MM.1S (cell line): Measurements from ENCODE around the gene NDUFAF5.

Experiments used
- CTCF ChIP-seq: fragments of 300-600 bp; sonication (generic); IDR thresholded peaks from 2 replicates; pipeline ENCODE4 v1.5.1; 2016; ENCODE audit warnings: antibody characterized with exemption, low read length, mixed read lengths
- EZH2 ChIP-seq: fragments of 300-600 bp; sonication (generic); optimal IDR thresholded peaks from 2 replicates; pipeline ENCODE3; 2017; ENCODE audit warnings: low read depth, mild to moderate bottlenecking, antibody characterized with exemption, low read length, mixed read lengths
- EZH2phosphoT487 ChIP-seq: fragments of 300-600 bp; sonication (generic); IDR thresholded peaks from 2 replicates; pipeline ENCODE4 v1.6.1; 2018; ENCODE audit warnings: antibody characterized with exemption, low read length

GRCh38 chr20:13855613-13856012 is 70.8 kb downstream of the NDUFAF5 start:
- no peak for TF ChIP-seq CTCF
- TF ChIP-seq EZH2phosphoT487, result no peak
- TF ChIP-seq EZH2, result no peak
